CD4-positive, CD25-positive, alpha-beta regulatory T cell (primary cell): ENCODE data around the gene EHD4. TPM values are rescaled to one million over a fixed set of nuclear protein-coding genes. Genes with fewer than 3 reads are reported as not detected.

Experiments
- ATAC-seq, 2 donors: fragments of 150-1000 bp; cut with Tn5 transposase; one replicate each; pipeline ENCODE4 v1.10.0; 2021; ENCODE audit warnings: low read depth in 2 of 2, moderate number of reproducible peaks in 2 of 2, moderate library complexity in 1 of 2
- DNase-seq, 3 donors: peaks; one replicate each; pipeline versions ENCODE4 v3.0.0 to v3.0.0-alpha.2; 2012 to 2022; ENCODE audit warnings: mixed read lengths in 1 of 3
- H3K27ac ChIP-seq: one replicate; pipeline ENCODE4 v1.7.0; 2013; ENCODE audit warnings: mild to moderate bottlenecking, low read length; ENCODE audit not compliant: insufficient read depth, poor library complexity, severe bottlenecking
- H3K27me3 ChIP-seq: one replicate; pipeline ENCODE4 v1.7.0; 2013; ENCODE audit warnings: low read length; ENCODE audit not compliant: control insufficient read depth, insufficient read depth
- H3K36me3 ChIP-seq: one replicate; pipeline ENCODE4 v1.7.0; 2013; ENCODE audit warnings: mild to moderate bottlenecking, low read length, moderate library complexity; ENCODE audit not compliant: control insufficient read depth, insufficient read depth
- H3K4me1 ChIP-seq: 2 replicates; pipeline ENCODE4 v1.7.0; 2013; ENCODE audit warnings: mild to moderate bottlenecking, low read length; ENCODE audit not compliant: insufficient read depth, control insufficient read depth, poor library complexity, severe bottlenecking
- H3K4me3 ChIP-seq: one replicate; pipeline ENCODE4 v1.7.0; 2013; ENCODE audit warnings: low read depth, mild to moderate bottlenecking, low read length, moderate library complexity
- H3K9me3 ChIP-seq, 2 experiments: 1 replicate in 1 of 2; 2 replicates in 1 of 2; pipeline ENCODE4 v1.7.0; 2013; ENCODE audit warnings: low read length in 2 of 2, mild to moderate bottlenecking in 1 of 2, moderate library complexity in 1 of 2; ENCODE audit not compliant: control insufficient read depth in 2 of 2
- H3K27ac Mint-ChIP-seq, 3 donors: one replicate each; pipeline ENCODE4 v1.8.0; 2020 to 2022; ENCODE audit warnings: mild to moderate bottlenecking in 3 of 3, mixed read lengths in 3 of 3, moderate library complexity in 2 of 3
- H3K27me3 Mint-ChIP-seq: one replicate; pipeline ENCODE4 v1.8.0; 2022; ENCODE audit warnings: mild to moderate bottlenecking, mixed read lengths
- H3K36me3 Mint-ChIP-seq: one replicate; pipeline ENCODE4 v1.8.0; 2020; ENCODE audit warnings: mixed read lengths
- H3K4me1 Mint-ChIP-seq, 4 donors: one replicate each; pipeline ENCODE4 v1.8.0; 2020 to 2022; ENCODE audit warnings: mixed read lengths in 4 of 4, mild to moderate bottlenecking in 1 of 4
- H3K4me3 Mint-ChIP-seq, 4 donors: one replicate each; pipeline ENCODE4 v1.8.0; 2020 to 2022; ENCODE audit warnings: mild to moderate bottlenecking in 4 of 4, mixed read lengths in 4 of 4, moderate library complexity in 3 of 4
- H3K9me3 Mint-ChIP-seq, 7 donors: one replicate each; pipeline ENCODE4 v1.8.0; 2020 to 2022; ENCODE audit warnings: mixed read lengths in 7 of 7, mild to moderate bottlenecking in 3 of 7, moderate library complexity in 2 of 7
- polyA plus RNA-seq, 4 donors: library from polyadenylated mRNA; unstranded; fragments of 300-500 nt; fragmentation: Illumina TruSeq; gene quantifications; one replicate each; pipeline ENCODE4 v1.2.3, GENCODE V29; 2021
- total RNA-seq: library from RNA; stranded (reverse); gene quantifications from one replicate; pipeline ENCODE4 v1.2.3, GENCODE V29; 2022

Gene EHD4
- total and polyA plus RNA-seq, 5 donors from 2014 or later: 9.3 to 57.8 (median 13.8) TPM

- ATAC-seq (no peak), DNase-seq (no peak)
- Histone ChIP-seq H3K36me3 (no peaks in the 10 kb centered on the region), H3K4me3 (no peak overlapping the region), H3K4me1 (no peaks in the 10 kb centered on the region), H3K9me3 (no peaks in the 10 kb centered on the region), H3K27ac (no peak overlapping the region), H3K27me3 (no peaks in the 10 kb centered on the region)
- Mint-ChIP-seq H3K27me3 (no peaks in the 10 kb centered on the region), H3K36me3 (peaks cover 7% of the 10 kb centered on the region), H3K27ac (no peak overlapping the region), H3K4me3 (no peak overlapping the region), H3K9me3 (no peaks in the 10 kb centered on the region), H3K4me1 (peaks cover 0 to 4% (median 2%) of the 10 kb centered on the region in 4 donors)
Measured at GRCh38 chr15:41852736-41853590, 119.4 kb downstream of the EHD4 start.

- Histone ChIP-seq H3K4me3 (no peak overlapping the region), H3K27ac (no peak overlapping the region), H3K9me3 (no peaks in the 10 kb centered on the region), H3K27me3 (no peaks in the 10 kb centered on the region), H3K4me1 (no peaks in the 10 kb centered on the region), H3K36me3 (peaks cover 8% of the 10 kb centered on the region)
- H3K4me3 Mint-ChIP-seq: no peak overlapping the region
- no peak overlapping the region for H3K27ac Mint-ChIP-seq
- H3K4me1 Mint-ChIP-seq: peaks cover 0 to 4% (median 2%) of the 10 kb centered on the region in 4 donors
- H3K36me3 Mint-ChIP-seq: peaks cover 7% of the 10 kb centered on the region
- DNase-seq (no peak), ATAC-seq (no peak)
- no peaks in the 10 kb centered on the region for H3K27me3 Mint-ChIP-seq
- no peaks in the 10 kb centered on the region for H3K9me3 Mint-ChIP-seq
Measured at GRCh38 chr15:41851755-41852370, 120.5 kb downstream of the EHD4 start.

GRCh38 chr15:41851167-41851523 lies 121.2 kb downstream of the EHD4 start:
- Mint-ChIP-seq H3K27ac (no peak overlapping the region), H3K9me3 (no peaks in the 10 kb centered on the region), H3K27me3 (no peaks in the 10 kb centered on the region), H3K4me3 (no peak overlapping the region), H3K36me3 (peaks cover 7% of the 10 kb centered on the region), H3K4me1 (peaks cover 0 to 4% (median 2%) of the 10 kb centered on the region in 4 donors)
- Histone ChIP-seq H3K4me3 (no peak overlapping the region), H3K27ac (no peak overlapping the region), H3K27me3 (no peaks in the 10 kb centered on the region), H3K9me3 (no peaks in the 10 kb centered on the region), H3K36me3 (peaks cover 15% of the 10 kb centered on the region), H3K4me1 (no peaks in the 10 kb centered on the region)
- DNase-seq (no peak), ATAC-seq (no peak)

- Mint-ChIP-seq H3K27ac (peak overlapping the region in 1 of 3 donors; percentile 31), H3K9me3 (no peaks in the 10 kb centered on the region), H3K27me3 (no peaks in the 10 kb centered on the region)
Measured at GRCh38 chr15:41850482-41851166, 121.7 kb downstream of the EHD4 start.

GRCh38 chr15:41849861-41850260 lies 122.5 kb downstream of the EHD4 start:
- H3K4me3 ChIP-seq: no peak overlapping the region
- peak overlapping the region in 1 of 3 donors; percentile 31 for H3K27ac Mint-ChIP-seq
- peaks cover 24% of the 10 kb centered on the region for H3K36me3 ChIP-seq
- no peak for ATAC-seq
- H3K27me3 ChIP-seq: no peaks in the 10 kb centered on the region
- no peaks in the 10 kb centered on the region for H3K4me1 ChIP-seq
- H3K4me1 Mint-ChIP-seq: peaks cover 0 to 4% (median 2%) of the 10 kb centered on the region in 4 donors
- no peaks in the 10 kb centered on the region for H3K27me3 Mint-ChIP-seq
- no peak for DNase-seq
- no peaks in the 10 kb centered on the region for H3K9me3 ChIP-seq
- no peak overlapping the region for H3K4me3 Mint-ChIP-seq
- no peaks in the 10 kb centered on the region for H3K9me3 Mint-ChIP-seq
- H3K36me3 Mint-ChIP-seq: peaks cover 7% of the 10 kb centered on the region
- no peak overlapping the region for H3K27ac ChIP-seq

More at GRCh38 chr15:41850482-41851166, 121.7 kb downstream of the EHD4 start:
- H3K36me3 ChIP-seq: peaks cover 20% of the 10 kb centered on the region
- peaks cover 7% of the 10 kb centered on the region for H3K36me3 Mint-ChIP-seq
- H3K4me3 Mint-ChIP-seq: no peak overlapping the region
- H3K27ac ChIP-seq: no peak overlapping the region
- H3K4me1 Mint-ChIP-seq: peaks cover 0 to 4% (median 2%) of the 10 kb centered on the region in 4 donors
- DNase-seq (no peak), ATAC-seq (no peak)
- no peak overlapping the region for H3K4me3 ChIP-seq
- H3K9me3 ChIP-seq: no peaks in the 10 kb centered on the region
- no peaks in the 10 kb centered on the region for H3K27me3 ChIP-seq
- H3K4me1 ChIP-seq: no peaks in the 10 kb centered on the region

GRCh38 chr15:41849204-41849603 lies 123.2 kb downstream of the EHD4 start:
- no peaks in the 10 kb centered on the region for H3K27me3 ChIP-seq
- H3K4me3 Mint-ChIP-seq: no peak overlapping the region
- no peak for DNase-seq
- H3K27ac ChIP-seq: no peak overlapping the region
- no peaks in the 10 kb centered on the region for H3K4me1 ChIP-seq
- no peaks in the 10 kb centered on the region for H3K27me3 Mint-ChIP-seq
- peaks cover 30% of the 10 kb centered on the region for H3K36me3 ChIP-seq
- peak overlapping the region in 1 of 3 donors; percentile 68 for H3K27ac Mint-ChIP-seq
- no peak overlapping the region for H3K4me3 ChIP-seq
- peaks cover 0 to 4% (median 2%) of the 10 kb centered on the region in 4 donors for H3K4me1 Mint-ChIP-seq
- H3K36me3 Mint-ChIP-seq: peaks cover 7% of the 10 kb centered on the region
- no peak for ATAC-seq
- H3K9me3 Mint-ChIP-seq: no peaks in the 10 kb centered on the region
- no peaks in the 10 kb centered on the region for H3K9me3 ChIP-seq

GRCh38 chr15:41848631-41849030 lies 123.7 kb downstream of the EHD4 start:
- H3K4me3 ChIP-seq: no peak overlapping the region
- ATAC-seq (no peak), DNase-seq (no peak)
- no peaks in the 10 kb centered on the region for H3K27me3 ChIP-seq
- H3K4me1 ChIP-seq: no peaks in the 10 kb centered on the region
- H3K27me3 Mint-ChIP-seq: no peaks in the 10 kb centered on the region
- no peak overlapping the region for H3K4me3 Mint-ChIP-seq
- peaks cover 0 to 4% (median 2%) of the 10 kb centered on the region in 4 donors for H3K4me1 Mint-ChIP-seq
- peaks cover 7% of the 10 kb centered on the region for H3K36me3 Mint-ChIP-seq
- H3K9me3 Mint-ChIP-seq: no peaks in the 10 kb centered on the region
- H3K27ac Mint-ChIP-seq: peak overlapping the region in 1 of 3 donors; percentile 31
- H3K36me3 ChIP-seq: peaks cover 31% of the 10 kb centered on the region
- H3K27ac ChIP-seq: no peak overlapping the region
- H3K9me3 ChIP-seq: no peaks in the 10 kb centered on the region
